ENCODE results near the gene SFXN3.

The SFXN3 gene

DNA sequence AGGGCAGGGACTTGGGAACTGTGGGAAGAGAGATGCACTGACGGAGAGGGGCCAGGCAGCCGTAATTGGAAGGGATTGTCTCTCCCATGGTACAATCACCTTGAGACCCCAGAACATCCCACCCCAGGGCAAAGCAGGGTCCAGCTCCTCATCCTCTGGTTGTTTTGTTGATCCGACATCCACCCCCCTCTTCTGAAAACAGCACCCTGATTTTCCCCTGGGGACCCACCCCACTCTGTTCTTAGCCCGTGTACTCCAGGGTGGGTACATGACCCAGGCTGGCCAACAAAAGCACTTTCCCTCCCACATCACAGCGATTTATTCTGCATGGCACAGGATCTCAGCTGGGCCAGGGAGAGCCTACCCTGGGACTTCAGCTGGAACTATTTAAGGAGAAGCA lies 14.2 kb upstream of the SFXN3 start:
- in situ Hi-C loops (cut with MboI; ENCODE audit: low pct_unique_long_range_greater_than_20kb, low sequenced_read_pairs, unreplicated experiment) = no loop called here
- no peak for DNase-seq (ENCODE audit: low spot score)
- no peak for TF ChIP-seq CTCF (IDR thresholded peaks at IDR 0.05; ENCODE audit: extremely low read depth, insufficient read depth, missing control alignments)

DNA sequence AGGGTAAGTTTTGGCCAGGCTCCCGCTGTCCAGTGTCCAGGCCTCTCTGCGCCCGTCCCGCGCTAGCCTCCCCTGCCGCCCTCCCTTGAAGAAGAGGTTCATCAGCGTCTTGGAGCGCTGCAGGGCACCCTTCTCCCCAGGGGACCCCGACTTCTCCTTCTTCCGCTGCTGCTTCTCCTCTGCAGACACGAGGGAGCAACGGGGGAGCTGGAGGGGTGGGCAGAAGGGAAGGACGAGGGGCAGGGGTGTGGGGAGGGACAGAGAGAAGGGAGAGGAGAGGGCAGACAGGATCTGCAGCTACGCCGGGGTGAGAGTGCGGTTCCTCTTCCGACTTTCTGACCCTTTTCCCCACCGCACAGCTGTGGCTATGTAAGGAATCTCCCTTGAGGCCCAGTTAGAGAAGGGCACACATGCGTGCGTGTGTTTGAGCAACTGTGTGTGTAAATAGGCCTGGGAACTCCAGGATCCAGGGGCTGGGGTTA lies 12.9 kb upstream of the SFXN3 start:
- no peak for DNase-seq (ENCODE audit: low spot score)
- in situ Hi-C loops (cut with MboI; ENCODE audit: low pct_unique_long_range_greater_than_20kb, low sequenced_read_pairs, unreplicated experiment) = no loop called here
- no peak for TF ChIP-seq CTCF (IDR thresholded peaks at IDR 0.05; ENCODE audit: extremely low read depth, insufficient read depth, missing control alignments)

DNA sequence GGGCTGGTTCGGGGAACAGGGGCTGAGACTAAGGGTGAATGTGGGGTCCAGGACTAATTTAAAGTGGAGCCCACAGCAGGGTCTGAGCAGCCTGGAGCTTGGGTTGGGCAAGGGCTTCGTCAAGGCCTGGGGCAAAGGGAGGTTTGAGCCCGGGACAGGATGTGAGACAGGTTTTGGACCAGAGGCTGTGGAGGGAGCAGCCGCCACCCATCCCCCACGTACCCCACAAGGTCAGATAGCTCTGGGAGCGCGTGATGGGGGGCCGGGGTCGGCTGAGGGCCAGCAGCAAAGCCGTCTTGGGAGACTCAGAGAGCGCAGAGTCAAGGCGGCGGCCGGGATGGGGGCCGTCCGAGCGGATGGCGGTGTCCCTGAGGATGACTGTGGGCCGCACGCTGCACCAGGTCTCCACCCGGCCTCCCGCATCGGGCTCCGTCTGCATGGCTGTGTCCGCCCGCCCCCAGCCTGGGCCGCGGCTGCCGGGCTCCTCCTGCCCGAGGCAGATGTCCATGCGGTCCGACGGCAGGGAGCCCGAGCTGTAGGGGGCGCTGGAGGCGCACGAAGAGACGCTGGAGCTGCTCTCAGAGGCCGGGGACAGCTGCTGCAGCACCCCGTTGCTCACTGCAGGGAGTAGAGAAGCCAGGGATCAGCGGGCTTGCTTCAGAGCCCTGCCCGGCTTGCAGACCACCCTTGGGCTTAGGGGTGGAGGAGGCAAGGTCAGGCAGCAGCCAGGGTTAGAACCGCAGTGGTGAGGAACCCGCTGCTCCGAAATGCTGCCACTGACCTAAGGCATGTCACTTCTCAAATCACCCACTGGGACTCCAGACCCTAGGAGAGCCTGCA lies 12.2 kb upstream of the SFXN3 start:
- peak; percentile 85 for DNase-seq (ENCODE audit: low spot score)
- in situ Hi-C loops (cut with MboI; ENCODE audit: low pct_unique_long_range_greater_than_20kb, low sequenced_read_pairs, unreplicated experiment) = no loop called here
- peak; percentile 89 for TF ChIP-seq CTCF (IDR thresholded peaks at IDR 0.05; ENCODE audit: extremely low read depth, insufficient read depth, missing control alignments)

DNA sequence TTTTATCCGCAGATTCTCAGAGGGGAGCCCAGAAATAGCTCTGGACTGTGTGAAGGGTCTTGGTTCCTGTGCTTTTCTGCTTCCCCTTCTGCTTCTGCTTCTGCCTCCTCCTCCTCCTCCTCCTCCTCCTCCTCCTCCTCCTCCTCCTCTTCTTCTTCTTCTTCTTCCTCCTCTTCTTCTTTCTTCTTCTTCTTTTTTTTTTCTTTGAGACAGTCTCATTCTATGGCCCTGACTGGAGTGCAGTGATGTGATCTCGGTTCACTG lies 11.7 kb upstream of the SFXN3 start:
- no peak for TF ChIP-seq CTCF (IDR thresholded peaks at IDR 0.05; ENCODE audit: extremely low read depth, insufficient read depth, missing control alignments)
- in situ Hi-C loops (cut with MboI; ENCODE audit: low pct_unique_long_range_greater_than_20kb, low sequenced_read_pairs, unreplicated experiment) = no loop called here

GRCh38 chr10:101020427-101021075 lies 10.5 kb upstream of the SFXN3 start:
- TF ChIP-seq CTCF (IDR thresholded peaks at IDR 0.05; ENCODE audit: extremely low read depth, insufficient read depth, missing control alignments) = no peak
- DNase-seq (ENCODE audit: low spot score) = no peak
- in situ Hi-C loops (cut with MboI; ENCODE audit: low pct_unique_long_range_greater_than_20kb, low sequenced_read_pairs, unreplicated experiment) = no loop called here

More for the DNA sequence above, 11.7 kb upstream of the SFXN3 start:
- no peak for DNase-seq (ENCODE audit: low spot score)

- TF ChIP-seq CTCF (IDR thresholded peaks at IDR 0.05; ENCODE audit: extremely low read depth, insufficient read depth, missing control alignments) = no peak
- DNase-seq (ENCODE audit: low spot score) = no peak
- in situ Hi-C loops (cut with MboI; ENCODE audit: low pct_unique_long_range_greater_than_20kb, low sequenced_read_pairs, unreplicated experiment) = no loop called here
These were observed 9.8 kb upstream of the SFXN3 start for GRCh38 chr10:101021239-101021638.
